Skeletal muscle tissue (tissue), 4 donors: ENCODE data around the gene PDZD4. TPM values are rescaled to one million over a fixed set of nuclear protein-coding genes. Genes with fewer than 3 reads are reported as not detected.

Experiments
- H3K27ac ChIP-seq: one replicate; pipeline ENCODE4 v1.7.0; 2013; ENCODE audit warnings: mild to moderate bottlenecking, low read depth, low read length, inconsistent platforms
- H3K27me3 ChIP-seq, 3 donors: one replicate each; pipeline ENCODE4 v1.7.0; 2013; ENCODE audit warnings: low read length in 3 of 3; ENCODE audit not compliant: control insufficient read depth in 3 of 3, insufficient read depth in 3 of 3
- H3K36me3 ChIP-seq, 3 donors: one replicate each; pipeline ENCODE4 v1.7.0; 2013; ENCODE audit warnings: low read length in 3 of 3; ENCODE audit not compliant: control insufficient read depth in 3 of 3, insufficient read depth in 3 of 3
- H3K4me1 ChIP-seq, 3 donors: one replicate each; pipeline ENCODE4 v1.7.0; 2013; ENCODE audit warnings: low read length in 3 of 3, mild to moderate bottlenecking in 3 of 3; ENCODE audit not compliant: control insufficient read depth in 3 of 3, insufficient read depth in 3 of 3
- H3K4me3 ChIP-seq, 3 donors: one replicate each; pipeline ENCODE4 v1.7.0; 2013; ENCODE audit warnings: low read length in 3 of 3
- H3K9ac ChIP-seq, 3 donors: one replicate each; pipeline ENCODE4 v1.7.0; 2013; ENCODE audit warnings: low read length in 3 of 3, mild to moderate bottlenecking in 3 of 3, moderate library complexity in 2 of 3, low read depth in 1 of 3
- H3K9me3 ChIP-seq, 3 donors: one replicate each; pipeline ENCODE4 v1.7.0; 2013; ENCODE audit warnings: low read length in 3 of 3; ENCODE audit not compliant: control insufficient read depth in 3 of 3
- total RNA-seq: library from RNA; depleted of rRNA; stranded (reverse); fragments of >200 nt; gene quantifications from one replicate; pipeline ENCODE4 v1.2.3, GENCODE V29; 2014
- donor health status: Osteomylitis.

PDZD4 gene
- total RNA-seq = 2.6 TPM

- peaks cover 0 to 25% (median 3%) of the 10 kb centered on the region in 3 donors for H3K27me3 ChIP-seq
- peaks cover 0 to 3% (median 0%) of the 10 kb centered on the region in 3 donors for H3K4me1 ChIP-seq
- H3K27ac ChIP-seq = no peak within 1 kb of the TSS
- H3K36me3 ChIP-seq = no peaks in the 10 kb centered on the region
- no peaks in the 10 kb centered on the region for H3K9me3 ChIP-seq
- H3K9ac ChIP-seq = peak within 1 kb of the TSS in 1 of 3 donors; percentile 16
- H3K4me3 ChIP-seq = peak within 1 kb of the TSS in 2 of 3 donors; percentile 1 to 35
Measured at GRCh38 chrX:153829799-153830639, at the start of gene PDZD4. Gene PDZD4 (minus strand): TSS chrX:153830544. CDS start chrX:153830298, 246 bp downstream.

- Histone ChIP-seq H3K4me1 (no peaks in the 10 kb centered on the region), H3K9ac (no peak overlapping the region), H3K4me3 (no peak overlapping the region), H3K27ac (no peak overlapping the region), H3K36me3 (no peaks in the 10 kb centered on the region), H3K27me3 (peaks cover 24 to 58% (median 26%) of the 10 kb centered on the region in 3 donors), H3K9me3 (no peaks in the 10 kb centered on the region)
Measured at GRCh38 chrX:153879741-153880439, 49.5 kb upstream of the PDZD4 start.

- no peaks in the 10 kb centered on the region for H3K4me1 ChIP-seq
- H3K9me3 ChIP-seq = no peaks in the 10 kb centered on the region
- H3K4me3 ChIP-seq = no peak overlapping the region
- no peak overlapping the region for H3K9ac ChIP-seq
- no peak overlapping the region for H3K27ac ChIP-seq
- H3K36me3 ChIP-seq = no peaks in the 10 kb centered on the region
- H3K27me3 ChIP-seq = peaks cover 18 to 50% (median 19%) of the 10 kb centered on the region in 3 donors
Measured at GRCh38 chrX:153878969-153879653, 48.8 kb upstream of the PDZD4 start.

GRCh38 chrX:153878345-153878744 is 48.0 kb upstream of the PDZD4 start:
- peaks cover 11 to 43% (median 12%) of the 10 kb centered on the region in 3 donors for H3K27me3 ChIP-seq
- H3K27ac ChIP-seq = no peak overlapping the region
- no peaks in the 10 kb centered on the region for H3K9me3 ChIP-seq
- no peak overlapping the region for H3K4me3 ChIP-seq
- no peak overlapping the region for H3K9ac ChIP-seq
- no peaks in the 10 kb centered on the region for H3K4me1 ChIP-seq
- no peaks in the 10 kb centered on the region for H3K36me3 ChIP-seq

GRCh38 chrX:153877571-153878261 is 47.4 kb upstream of the PDZD4 start:
- Histone ChIP-seq H3K27me3 (peaks cover 5 to 45% (median 11%) of the 10 kb centered on the region in 3 donors), H3K9me3 (no peaks in the 10 kb centered on the region), H3K4me1 (no peaks in the 10 kb centered on the region), H3K27ac (no peak overlapping the region), H3K9ac (no peak overlapping the region), H3K36me3 (no peaks in the 10 kb centered on the region), H3K4me3 (no peak overlapping the region)

GRCh38 chrX:153876112-153876491 is 45.8 kb upstream of the PDZD4 start:
- Histone ChIP-seq H3K36me3 (no peaks in the 10 kb centered on the region), H3K27me3 (peaks cover 0 to 37% (median 5%) of the 10 kb centered on the region in 3 donors), H3K9ac (no peak overlapping the region), H3K4me3 (no peak overlapping the region), H3K27ac (no peak overlapping the region), H3K4me1 (no peaks in the 10 kb centered on the region), H3K9me3 (no peaks in the 10 kb centered on the region)

GRCh38 chrX:153875391-153876111 is 45.2 kb upstream of the PDZD4 start:
- Histone ChIP-seq H3K4me3 (no peak overlapping the region), H3K9me3 (no peaks in the 10 kb centered on the region), H3K27ac (no peak overlapping the region), H3K9ac (no peak overlapping the region), H3K36me3 (no peaks in the 10 kb centered on the region), H3K4me1 (no peaks in the 10 kb centered on the region), H3K27me3 (peaks cover 4 to 31% (median 5%) of the 10 kb centered on the region in 3 donors)

- Histone ChIP-seq H3K9ac (no peak overlapping the region), H3K36me3 (no peaks in the 10 kb centered on the region), H3K4me1 (no peaks in the 10 kb centered on the region), H3K4me3 (no peak overlapping the region), H3K9me3 (no peaks in the 10 kb centered on the region), H3K27ac (no peak overlapping the region), H3K27me3 (peaks cover 5 to 26% (median 9%) of the 10 kb centered on the region in 3 donors)
Measured at GRCh38 chrX:153874366-153875125, 44.2 kb upstream of the PDZD4 start.

GRCh38 chrX:153874085-153874365 is 43.7 kb upstream of the PDZD4 start:
- H3K4me1 ChIP-seq = no peaks in the 10 kb centered on the region
- H3K27ac ChIP-seq = no peak overlapping the region
- H3K36me3 ChIP-seq = no peaks in the 10 kb centered on the region
- H3K9me3 ChIP-seq = no peaks in the 10 kb centered on the region
- H3K9ac ChIP-seq = no peak overlapping the region
- no peak overlapping the region for H3K4me3 ChIP-seq
- H3K27me3 ChIP-seq = peaks cover 3 to 31% (median 9%) of the 10 kb centered on the region in 3 donors
